GM13976 (cell line): ENCODE data around the gene IFNLR1.

Experiments
- DNase-seq: peaks from one replicate; pipeline ENCODE4 v3.0.0; 2012; ENCODE audit warnings: low spot score
- in situ Hi-C: fragments of 300-500 bp; cut with MboI; formaldehyde crosslinking; loops from one replicate; pipeline ENCODE4 v1.12.0; 2022; ENCODE audit warnings: low sequenced_read_pairs, mixed read lengths, inconsistent platforms; ENCODE audit not compliant: unreplicated experiment
- TF ChIP-seq, protein P1 (sequence below): IDR thresholded peaks from 2 replicates; pipeline ENCODE4 v1.5.1; 2012; ENCODE audit warnings: borderline replicate concordance, mild to moderate bottlenecking; ENCODE audit not compliant: insufficient read depth; ENCODE audit errors: extremely low read depth, missing control alignments, control extremely low read depth

The IFNLR1 gene

DNA sequence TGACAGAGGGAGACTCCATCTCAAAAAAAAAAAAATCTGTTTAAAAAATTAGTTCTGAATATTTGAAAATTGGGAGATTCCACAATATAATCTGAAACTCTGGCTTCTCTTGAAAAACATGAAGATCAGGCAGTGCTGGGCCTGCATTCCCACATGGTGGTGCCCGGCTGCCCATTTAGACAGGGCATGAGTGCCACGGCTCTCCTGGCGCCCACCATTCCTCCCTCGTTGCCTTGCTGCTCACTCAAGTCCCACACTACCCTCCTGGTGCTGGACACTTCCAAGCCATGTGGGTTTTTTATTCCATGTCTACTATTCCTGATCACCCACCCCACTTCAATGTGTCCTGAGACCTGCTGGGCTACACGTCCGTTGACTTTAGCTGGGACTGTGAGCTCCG, 64.3 kb downstream of the IFNLR1 start:
- TF ChIP-seq, protein P1, sequence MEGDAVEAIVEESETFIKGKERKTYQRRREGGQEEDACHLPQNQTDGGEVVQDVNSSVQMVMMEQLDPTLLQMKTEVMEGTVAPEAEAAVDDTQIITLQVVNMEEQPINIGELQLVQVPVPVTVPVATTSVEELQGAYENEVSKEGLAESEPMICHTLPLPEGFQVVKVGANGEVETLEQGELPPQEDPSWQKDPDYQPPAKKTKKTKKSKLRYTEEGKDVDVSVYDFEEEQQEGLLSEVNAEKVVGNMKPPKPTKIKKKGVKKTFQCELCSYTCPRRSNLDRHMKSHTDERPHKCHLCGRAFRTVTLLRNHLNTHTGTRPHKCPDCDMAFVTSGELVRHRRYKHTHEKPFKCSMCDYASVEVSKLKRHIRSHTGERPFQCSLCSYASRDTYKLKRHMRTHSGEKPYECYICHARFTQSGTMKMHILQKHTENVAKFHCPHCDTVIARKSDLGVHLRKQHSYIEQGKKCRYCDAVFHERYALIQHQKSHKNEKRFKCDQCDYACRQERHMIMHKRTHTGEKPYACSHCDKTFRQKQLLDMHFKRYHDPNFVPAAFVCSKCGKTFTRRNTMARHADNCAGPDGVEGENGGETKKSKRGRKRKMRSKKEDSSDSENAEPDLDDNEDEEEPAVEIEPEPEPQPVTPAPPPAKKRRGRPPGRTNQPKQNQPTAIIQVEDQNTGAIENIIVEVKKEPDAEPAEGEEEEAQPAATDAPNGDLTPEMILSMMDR = no peak
- DNase-seq = no peak
- in situ Hi-C loops = no loop called here

DNA sequence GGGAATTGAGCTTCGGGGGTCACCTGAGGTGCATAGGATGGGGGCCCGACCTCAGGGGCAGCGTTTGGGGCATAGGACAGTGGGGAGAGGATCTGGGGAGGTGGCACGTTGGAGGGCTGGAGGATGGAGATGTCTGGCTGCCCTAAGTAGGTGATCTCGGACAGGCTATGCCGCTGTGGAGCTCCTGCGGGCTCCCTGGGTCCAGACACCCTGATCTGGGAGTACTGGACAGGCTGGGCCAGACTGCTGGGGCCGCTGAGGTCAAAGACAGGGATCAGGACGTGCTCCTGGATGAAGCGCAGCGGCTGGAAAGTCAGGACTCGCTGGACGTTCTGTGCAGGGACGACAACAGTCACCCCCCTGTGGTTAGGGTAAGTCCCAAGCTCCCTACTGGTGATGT, 65.7 kb downstream of the IFNLR1 start:
- TF ChIP-seq, protein P1 = no peak
- in situ Hi-C loops = no loop called here
- no peak for DNase-seq

DNA sequence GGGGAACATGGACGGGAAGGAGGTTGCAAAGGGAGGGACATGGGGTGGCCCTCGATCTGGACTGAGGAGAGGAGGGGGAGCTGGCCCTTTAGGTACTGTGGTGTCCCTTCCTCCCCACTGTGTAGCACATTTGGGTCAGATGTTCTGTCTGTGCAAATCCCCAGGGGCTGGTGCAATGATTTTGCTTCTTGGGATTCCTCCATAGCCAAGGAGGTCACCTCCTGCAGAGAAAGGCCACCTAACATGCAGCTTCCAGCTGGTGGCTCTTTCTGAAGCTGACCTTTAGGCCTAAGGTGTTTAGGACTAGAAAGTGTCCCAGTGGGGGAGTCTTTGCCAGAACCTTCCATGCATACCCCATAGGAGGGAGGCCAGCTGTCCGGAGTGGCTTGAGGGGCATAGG, 66.1 kb downstream of the IFNLR1 start:
- in situ Hi-C loops = no loop called here

DNA sequence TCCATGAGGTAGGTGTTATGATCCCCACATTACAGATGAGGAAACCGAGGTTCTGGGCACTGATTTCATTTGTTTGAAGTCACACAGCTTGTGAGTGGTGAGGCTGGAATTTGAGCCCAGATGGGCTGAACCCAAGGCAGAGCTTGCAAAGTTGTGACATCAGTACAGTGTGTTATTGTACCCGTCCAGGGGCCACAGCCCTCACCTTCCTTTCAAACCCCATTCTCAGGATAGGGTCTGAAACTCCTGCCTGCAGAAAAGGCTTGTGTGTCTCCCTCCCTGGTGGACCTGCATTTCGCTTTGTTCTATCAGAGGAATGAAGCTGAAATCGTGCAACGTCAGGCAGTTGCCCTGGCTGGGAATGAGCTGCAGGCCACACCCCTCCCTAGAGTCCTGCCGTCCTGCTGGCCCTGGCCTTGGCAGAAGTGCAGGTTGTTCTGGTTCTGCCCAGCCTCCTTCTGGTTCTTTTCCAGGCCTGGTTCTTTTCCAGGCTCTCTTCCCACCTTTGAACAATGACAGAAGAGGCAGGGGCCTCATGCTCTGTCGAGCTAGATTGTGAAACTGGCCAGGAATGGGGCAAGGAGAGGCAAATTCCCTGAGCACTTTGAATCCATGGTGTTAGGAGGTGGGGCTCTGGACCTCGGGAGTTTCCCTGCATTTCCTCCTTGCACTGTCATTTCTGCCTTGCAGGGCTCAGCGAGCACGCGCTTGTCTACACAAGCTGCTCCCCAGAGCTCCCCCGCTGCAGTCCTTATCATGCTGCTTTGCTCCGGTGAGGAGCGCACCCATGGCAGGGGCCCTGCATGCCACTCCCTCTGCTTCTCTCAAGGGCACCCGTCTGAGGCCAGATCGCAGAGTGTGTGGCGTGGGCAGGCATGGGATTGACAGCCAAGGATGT, 67.0 kb downstream of the IFNLR1 start:
- DNase-seq = no peak
- TF ChIP-seq, protein P1 = no peak
- in situ Hi-C loops = no loop called here

More for the DNA sequence above, 66.1 kb downstream of the IFNLR1 start:
- DNase-seq = no peak
- TF ChIP-seq, protein P1 = no peak

DNA sequence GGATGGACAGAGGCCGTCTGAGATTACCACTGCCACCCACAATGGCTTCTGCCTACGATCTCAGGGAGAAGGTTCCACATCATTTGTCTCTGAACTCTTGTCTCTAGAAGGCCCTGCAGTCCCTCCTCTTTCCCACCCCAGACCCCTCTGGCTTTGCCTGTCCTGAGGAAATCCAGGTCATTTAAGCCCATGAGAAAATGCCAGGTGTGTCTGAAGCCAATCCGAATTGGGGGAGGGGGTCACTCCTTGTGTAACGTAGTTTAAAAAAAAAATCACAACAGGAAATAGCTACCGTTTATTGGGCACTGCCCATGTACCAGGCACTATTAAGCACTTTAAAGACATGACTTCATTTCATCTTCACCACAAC, 67.6 kb downstream of the IFNLR1 start:
- in situ Hi-C loops = no loop called here
- TF ChIP-seq, protein P1 = no peak
- DNase-seq = no peak

DNA sequence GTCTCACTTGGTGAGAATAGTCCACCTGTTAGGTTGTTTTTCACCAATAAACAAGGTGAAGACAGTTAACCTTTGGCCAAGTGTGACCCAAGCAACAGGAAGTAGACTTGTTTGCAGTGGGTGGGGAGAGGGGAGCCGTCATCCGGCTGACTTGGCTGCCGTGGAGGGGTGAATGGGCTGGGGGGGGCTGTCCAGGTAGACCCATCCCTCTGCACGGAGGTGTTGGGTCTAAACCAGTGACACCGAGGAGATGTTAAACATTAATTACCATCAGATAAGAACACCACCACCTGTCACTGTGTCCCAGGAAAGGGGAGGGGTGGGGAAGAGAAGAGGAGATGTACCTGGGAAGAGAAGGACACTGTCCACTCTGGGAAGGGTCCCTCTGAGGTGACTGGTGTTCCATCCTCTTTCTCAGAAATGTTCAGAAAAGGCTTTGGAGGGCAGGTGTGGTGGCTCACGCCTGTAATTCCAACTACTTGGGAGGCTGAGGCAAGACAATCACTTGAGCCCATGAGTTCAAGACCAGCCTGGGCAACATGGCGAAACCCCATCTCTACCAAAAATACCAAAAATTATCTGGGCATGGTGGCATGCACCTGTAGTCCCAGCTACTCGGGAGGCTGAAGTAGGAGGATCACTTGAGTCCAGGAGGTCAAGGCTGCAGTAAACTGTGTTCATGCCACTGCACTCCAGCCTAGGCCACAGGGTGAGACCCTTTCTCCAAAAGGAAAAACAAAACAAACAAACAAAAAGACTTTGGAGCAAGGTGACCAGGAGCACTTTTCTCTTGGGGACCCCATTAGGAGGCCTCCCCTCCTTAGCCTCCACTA, 68.5 kb downstream of the IFNLR1 start:
- in situ Hi-C loops = no loop called here
- TF ChIP-seq, protein P1 = no peak
- DNase-seq = no peak
